Measurements from ENCODE around the gene KCNN3.

Gene KCNN3

GRCh38 chr1:154664331-154665002 lies 205.6 kb downstream of the KCNN3 start:
- Histone ChIP-seq H3K27ac (ENCODE audit: low read depth, low read length) (no peak overlapping the region), H3K27me3 (ENCODE audit: control insufficient read depth in 5 of 5, insufficient read depth in 4 of 5, low read length in 5 of 5) (peaks cover 0 to 3% (median 0%) of the 10 kb centered on the region in 5 donors), H3K9me3 (ENCODE audit: control insufficient read depth in 5 of 5, low read length in 5 of 5) (no peaks in the 10 kb centered on the region), H3K9ac (ENCODE audit: low read length in 5 of 5) (no peak overlapping the region), H3K4me1 (ENCODE audit: control insufficient read depth in 5 of 5, insufficient read depth in 5 of 5, low read length in 5 of 5) (no peaks in the 10 kb centered on the region), H3K4me3 (ENCODE audit: low read depth in 1 of 5, low read length in 5 of 5) (no peak overlapping the region), H3K36me3 (ENCODE audit: control insufficient read depth in 5 of 5, insufficient read depth in 5 of 5, low read length in 5 of 5) (no peaks in the 10 kb centered on the region)

DNA sequence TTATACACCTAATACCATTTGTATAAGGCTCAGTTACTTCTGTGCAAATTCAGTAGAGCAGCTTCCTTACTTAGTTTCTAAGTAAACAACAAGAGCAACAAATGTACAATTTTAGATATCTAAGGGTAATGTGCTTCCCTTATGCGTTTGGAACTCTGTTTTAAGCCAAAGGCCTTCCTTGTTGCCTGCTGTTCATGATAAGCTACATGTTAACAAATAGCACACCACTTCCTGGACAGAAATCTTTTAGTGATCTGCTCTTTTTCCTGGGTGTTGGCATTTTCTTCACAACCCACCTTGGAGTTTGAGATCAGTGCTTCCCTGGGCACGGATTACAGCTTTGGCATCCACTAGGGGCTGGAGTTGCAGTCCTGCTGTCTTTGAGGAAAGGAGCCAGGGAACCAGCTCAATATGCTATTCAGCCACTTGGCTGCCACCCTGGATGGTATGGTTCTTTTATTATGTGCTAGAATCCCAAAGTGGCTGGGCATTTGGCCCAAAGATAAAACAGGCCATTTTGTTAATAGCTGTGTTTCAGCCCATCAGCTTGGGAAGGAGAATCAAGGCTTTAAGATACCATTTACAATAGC lies 206.5 kb downstream of the KCNN3 start:
- no peaks in the 10 kb centered on the region for H3K9me3 ChIP-seq (ENCODE audit: control insufficient read depth in 5 of 5, low read length in 5 of 5)
- H3K4me1 ChIP-seq (ENCODE audit: control insufficient read depth in 5 of 5, insufficient read depth in 5 of 5, low read length in 5 of 5): no peaks in the 10 kb centered on the region
- H3K27me3 ChIP-seq (ENCODE audit: control insufficient read depth in 5 of 5, insufficient read depth in 4 of 5, low read length in 5 of 5): peaks cover 0 to 3% (median 0%) of the 10 kb centered on the region in 5 donors
- no peak overlapping the region for H3K27ac ChIP-seq (ENCODE audit: low read depth, low read length)
- no peaks in the 10 kb centered on the region for H3K36me3 ChIP-seq (ENCODE audit: control insufficient read depth in 5 of 5, insufficient read depth in 5 of 5, low read length in 5 of 5)
- H3K9ac ChIP-seq (ENCODE audit: low read length in 5 of 5): no peak overlapping the region
- no peak overlapping the region for H3K4me3 ChIP-seq (ENCODE audit: low read depth in 1 of 5, low read length in 5 of 5)

- Histone ChIP-seq H3K9me3 (ENCODE audit: control insufficient read depth in 5 of 5, low read length in 5 of 5) (no peaks in the 10 kb centered on the region), H3K9ac (ENCODE audit: low read length in 5 of 5) (no peak overlapping the region), H3K27me3 (ENCODE audit: control insufficient read depth in 5 of 5, insufficient read depth in 4 of 5, low read length in 5 of 5) (peaks cover 0 to 3% (median 3%) of the 10 kb centered on the region in 5 donors), H3K4me3 (ENCODE audit: low read depth in 1 of 5, low read length in 5 of 5) (no peak overlapping the region), H3K27ac (ENCODE audit: low read depth, low read length) (no peak overlapping the region), H3K36me3 (ENCODE audit: control insufficient read depth in 5 of 5, insufficient read depth in 5 of 5, low read length in 5 of 5) (no peaks in the 10 kb centered on the region), H3K4me1 (ENCODE audit: control insufficient read depth in 5 of 5, insufficient read depth in 5 of 5, low read length in 5 of 5) (no peaks in the 10 kb centered on the region)
Observed at GRCh38 chr1:154661110-154661509, 209.0 kb downstream of the KCNN3 start.

- Histone ChIP-seq H3K27me3 (ENCODE audit: control insufficient read depth in 5 of 5, insufficient read depth in 4 of 5, low read length in 5 of 5) (peaks cover 0 to 3% (median 3%) of the 10 kb centered on the region in 5 donors), H3K27ac (ENCODE audit: low read depth, low read length) (no peak overlapping the region), H3K36me3 (ENCODE audit: control insufficient read depth in 5 of 5, insufficient read depth in 5 of 5, low read length in 5 of 5) (no peaks in the 10 kb centered on the region), H3K9ac (ENCODE audit: low read length in 5 of 5) (no peak overlapping the region), H3K9me3 (ENCODE audit: control insufficient read depth in 5 of 5, low read length in 5 of 5) (no peaks in the 10 kb centered on the region), H3K4me1 (ENCODE audit: control insufficient read depth in 5 of 5, insufficient read depth in 5 of 5, low read length in 5 of 5) (no peaks in the 10 kb centered on the region), H3K4me3 (ENCODE audit: low read depth in 1 of 5, low read length in 5 of 5) (no peak overlapping the region)
Observed at GRCh38 chr1:154659823-154660592, 210.1 kb downstream of the KCNN3 start.

- Histone ChIP-seq H3K9me3 (ENCODE audit: control insufficient read depth in 5 of 5, low read length in 5 of 5) (no peaks in the 10 kb centered on the region), H3K27me3 (ENCODE audit: control insufficient read depth in 5 of 5, insufficient read depth in 4 of 5, low read length in 5 of 5) (peaks cover 0 to 3% (median 3%) of the 10 kb centered on the region in 5 donors), H3K36me3 (ENCODE audit: control insufficient read depth in 5 of 5, insufficient read depth in 5 of 5, low read length in 5 of 5) (no peaks in the 10 kb centered on the region), H3K27ac (ENCODE audit: low read depth, low read length) (no peak overlapping the region), H3K4me1 (ENCODE audit: control insufficient read depth in 5 of 5, insufficient read depth in 5 of 5, low read length in 5 of 5) (no peaks in the 10 kb centered on the region), H3K4me3 (ENCODE audit: low read depth in 1 of 5, low read length in 5 of 5) (no peak overlapping the region), H3K9ac (ENCODE audit: low read length in 5 of 5) (no peak overlapping the region)
Observed at GRCh38 chr1:154657556-154657955, 212.5 kb downstream of the KCNN3 start.

GRCh38 chr1:154652893-154653292 lies 217.2 kb downstream of the KCNN3 start:
- H3K27me3 ChIP-seq (ENCODE audit: control insufficient read depth in 5 of 5, insufficient read depth in 4 of 5, low read length in 5 of 5): peaks cover 0 to 3% (median 0%) of the 10 kb centered on the region in 5 donors
- no peak overlapping the region for H3K4me3 ChIP-seq (ENCODE audit: low read depth in 1 of 5, low read length in 5 of 5)
- no peak overlapping the region for H3K9ac ChIP-seq (ENCODE audit: low read length in 5 of 5)
- H3K9me3 ChIP-seq (ENCODE audit: control insufficient read depth in 5 of 5, low read length in 5 of 5): no peaks in the 10 kb centered on the region
- no peak overlapping the region for H3K27ac ChIP-seq (ENCODE audit: low read depth, low read length)
- no peaks in the 10 kb centered on the region for H3K4me1 ChIP-seq (ENCODE audit: control insufficient read depth in 5 of 5, insufficient read depth in 5 of 5, low read length in 5 of 5)
- H3K36me3 ChIP-seq (ENCODE audit: control insufficient read depth in 5 of 5, insufficient read depth in 5 of 5, low read length in 5 of 5): no peaks in the 10 kb centered on the region

All from subcutaneous abdominal adipose tissue (tissue), 5 donors.